Caco-2 (cell line): ENCODE results near the gene FAM124A. TPM values are rescaled to one million over a fixed set of nuclear protein-coding genes. Genes with fewer than 3 reads are reported as not detected.

Source experiments
- BruUV-seq: library from RNA; stranded (reverse); fragments of 400-500 nt; replicated peaks from 2 replicates; lab custom pipeline; 2021; lab: Mats Ljungman, UMichigan
- CTCF ChIA-PET: fragments of 300-600 bp; sonication (Branson Sonifier 250); formaldehyde crosslinking; loops from one replicate; lab custom pipeline; 2022; ENCODE audit warnings: antibody characterized with exemption; lab: Charles Lee
- POLR2A ChIA-PET: fragments of 300-600 bp; sonication (Branson Sonifier 250); formaldehyde crosslinking; loops from one replicate; lab custom pipeline; 2022; ENCODE audit warnings: antibody characterized with exemption; lab: Charles Lee
- DNase-seq, 2 experiments: peaks; one replicate each; pipeline versions ENCODE4 v3.0.0 to v3.0.0-alpha.2; 2020 to 2022
- H3K27me3 ChIP-seq: replicated peaks from 2 replicates; pipeline ENCODE4 v1.6.0; 2011; ENCODE audit warnings: low read length; ENCODE audit not compliant: control insufficient read depth, insufficient read depth
- H3K36me3 ChIP-seq: 2 replicates; pipeline ENCODE4 v1.5.1; 2011; ENCODE audit warnings: low read length; ENCODE audit not compliant: control insufficient read depth, insufficient read depth
- H3K4me1 ChIP-seq: fragments of 250-450 bp; sonication (Bioruptor Pico); 2 replicates; pipeline ENCODE4 v1.5.1; 2020; ENCODE audit warnings: mild to moderate bottlenecking
- H3K4me3 ChIP-seq: 2 replicates; pipeline ENCODE4 v1.5.1; 2011; ENCODE audit warnings: low read depth, mild to moderate bottlenecking, control low read depth, low read length
- H3K9me3 ChIP-seq: fragments of 250-450 bp; sonication (Bioruptor Pico); 2 replicates; pipeline ENCODE4 v1.5.1; 2020; ENCODE audit warnings: mild to moderate bottlenecking, moderate library complexity
- H3K27ac Mint-ChIP-seq: one replicate; pipeline ENCODE4 v1.8.0; 2022; ENCODE audit warnings: mixed read lengths; ENCODE audit not compliant: unreplicated experiment
- H3K27me3 Mint-ChIP-seq: one replicate; pipeline ENCODE4 v1.8.0; 2022; ENCODE audit warnings: mixed read lengths; ENCODE audit not compliant: insufficient read depth, unreplicated experiment
- H3K36me3 Mint-ChIP-seq: one replicate; pipeline ENCODE4 v1.8.0; 2022; ENCODE audit warnings: mild to moderate bottlenecking, mixed read lengths; ENCODE audit not compliant: insufficient read depth, unreplicated experiment
- H3K4me1 Mint-ChIP-seq: one replicate; pipeline ENCODE4 v1.8.0; 2022; ENCODE audit warnings: low read depth, mixed read lengths; ENCODE audit not compliant: unreplicated experiment
- H3K4me3 Mint-ChIP-seq: one replicate; pipeline ENCODE4 v1.8.0; 2022; ENCODE audit warnings: mild to moderate bottlenecking, moderate library complexity, mixed read lengths; ENCODE audit not compliant: unreplicated experiment
- H3K9me3 Mint-ChIP-seq: one replicate; pipeline ENCODE4 v1.8.0; 2022; ENCODE audit warnings: mixed read lengths; ENCODE audit not compliant: unreplicated experiment
- intact Hi-C: fragments of 100-400 bp; cut with micrococcal nuclease; formaldehyde crosslinking; loops from one replicate; pipeline ENCODE4 v1.10.0; 2022; ENCODE audit not compliant: unreplicated experiment
- total RNA-seq: library from RNA; stranded (reverse); gene quantifications from 2 replicates; pipeline ENCODE4 v1.2.3, GENCODE V29; 2022
- TF ChIP-seq, protein P1 (sequence below), 2 experiments: fragments of 200-600 bp in 1 of 2; IDR thresholded peaks; 1 replicate in 1 of 2; 2 replicates in 1 of 2; pipeline versions ENCODE4 v1.5.1 to v1.8.0; 2011 to 2022; ENCODE audit warnings: antibody characterized with exemption in 1 of 2, control low read depth in 1 of 2, inconsistent platforms in 1 of 2, low read depth in 1 of 2, low read length in 1 of 2, mild to moderate bottlenecking in 1 of 2, moderate library complexity in 1 of 2; ENCODE audit not compliant: insufficient read depth in 1 of 2, severe bottlenecking in 1 of 2, unreplicated experiment in 1 of 2

The FAM124A gene
- total RNA-seq, 1 experiment from 2014 or later, result 0.52 TPM

DNA sequence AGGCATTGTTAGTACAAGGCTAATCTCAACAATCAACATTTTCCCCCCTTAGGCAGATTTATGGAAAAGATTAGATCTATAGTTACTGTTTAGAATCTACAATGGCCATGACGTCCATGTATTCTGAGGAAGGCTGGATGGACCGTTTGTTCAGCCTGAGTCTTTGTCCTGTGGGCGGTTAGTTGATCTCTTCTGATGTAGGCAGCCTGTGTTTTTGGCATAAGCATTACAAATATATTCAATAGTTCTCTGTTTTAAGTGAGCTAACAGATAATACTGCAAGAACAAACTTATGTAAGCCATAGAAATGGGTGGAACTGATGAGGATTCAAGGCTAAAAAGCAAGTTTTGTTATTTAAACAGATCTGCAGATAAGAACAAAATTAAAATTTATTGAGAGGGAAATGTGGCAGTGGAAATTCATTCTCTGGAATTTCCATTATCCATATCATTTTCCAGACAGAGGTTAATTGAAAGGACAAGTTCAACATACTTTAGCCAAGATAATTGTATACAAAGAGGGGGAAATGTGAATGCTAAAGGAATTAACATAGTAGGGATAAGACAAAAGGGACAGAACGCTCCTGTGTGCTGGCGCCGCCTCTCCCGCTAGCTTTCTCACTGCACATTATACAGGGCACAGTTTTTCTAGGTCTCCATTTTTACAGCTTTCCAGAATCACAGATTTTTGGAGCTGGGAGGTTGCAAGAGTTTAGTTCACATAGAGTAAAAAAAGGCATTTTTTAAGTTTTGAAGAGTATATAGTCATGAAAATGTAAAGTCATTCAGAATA, 48.6 kb downstream of the FAM124A start:
- Histone ChIP-seq H3K36me3 (no peaks in the 10 kb centered on the region), H3K4me1 (no peaks in the 10 kb centered on the region), H3K27me3 (no peaks in the 10 kb centered on the region), H3K9me3 (no peaks in the 10 kb centered on the region), H3K4me3 (no peak overlapping the region)
- Mint-ChIP-seq H3K27me3 (no peaks in the 10 kb centered on the region), H3K9me3 (no peaks in the 10 kb centered on the region), H3K4me1 (no peaks in the 10 kb centered on the region), H3K4me3 (no peak overlapping the region), H3K27ac (no peak overlapping the region), H3K36me3 (no peaks in the 10 kb centered on the region)
- BruUV-seq, result no TSS peak
- TF ChIP-seq, protein P1, sequence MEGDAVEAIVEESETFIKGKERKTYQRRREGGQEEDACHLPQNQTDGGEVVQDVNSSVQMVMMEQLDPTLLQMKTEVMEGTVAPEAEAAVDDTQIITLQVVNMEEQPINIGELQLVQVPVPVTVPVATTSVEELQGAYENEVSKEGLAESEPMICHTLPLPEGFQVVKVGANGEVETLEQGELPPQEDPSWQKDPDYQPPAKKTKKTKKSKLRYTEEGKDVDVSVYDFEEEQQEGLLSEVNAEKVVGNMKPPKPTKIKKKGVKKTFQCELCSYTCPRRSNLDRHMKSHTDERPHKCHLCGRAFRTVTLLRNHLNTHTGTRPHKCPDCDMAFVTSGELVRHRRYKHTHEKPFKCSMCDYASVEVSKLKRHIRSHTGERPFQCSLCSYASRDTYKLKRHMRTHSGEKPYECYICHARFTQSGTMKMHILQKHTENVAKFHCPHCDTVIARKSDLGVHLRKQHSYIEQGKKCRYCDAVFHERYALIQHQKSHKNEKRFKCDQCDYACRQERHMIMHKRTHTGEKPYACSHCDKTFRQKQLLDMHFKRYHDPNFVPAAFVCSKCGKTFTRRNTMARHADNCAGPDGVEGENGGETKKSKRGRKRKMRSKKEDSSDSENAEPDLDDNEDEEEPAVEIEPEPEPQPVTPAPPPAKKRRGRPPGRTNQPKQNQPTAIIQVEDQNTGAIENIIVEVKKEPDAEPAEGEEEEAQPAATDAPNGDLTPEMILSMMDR (IDR thresholded peaks at IDR 0.05; ENCODE audit: insufficient read depth in 1 of 2, low read depth in 1 of 2, low read length in 1 of 2, severe bottlenecking in 1 of 2, unreplicated experiment in 1 of 2), result no peak
- intact Hi-C loops, result no loop called here
- POLR2A ChIA-PET, result no interaction called here
- no peak for DNase-seq
- CTCF ChIA-PET, result no interaction called here

GRCh38 chr13:51271528-51272085, 49.4 kb downstream of the FAM124A start:
- Histone ChIP-seq H3K4me1 (no peaks in the 10 kb centered on the region), H3K36me3 (no peaks in the 10 kb centered on the region), H3K27me3 (no peaks in the 10 kb centered on the region), H3K9me3 (no peaks in the 10 kb centered on the region), H3K4me3 (no peak overlapping the region)
- Mint-ChIP-seq H3K9me3 (no peaks in the 10 kb centered on the region), H3K27me3 (no peaks in the 10 kb centered on the region), H3K36me3 (no peaks in the 10 kb centered on the region), H3K4me1 (no peaks in the 10 kb centered on the region), H3K4me3 (no peak overlapping the region), H3K27ac (no peak overlapping the region)
- intact Hi-C loops, result no loop called here
- ChIA-PET POLR2A (no interaction called here), CTCF (no interaction called here)
- no TSS peak for BruUV-seq
- no peak for DNase-seq
- TF ChIP-seq, protein P1 (IDR thresholded peaks at IDR 0.05; ENCODE audit: insufficient read depth in 1 of 2, low read depth in 1 of 2, low read length in 1 of 2, severe bottlenecking in 1 of 2, unreplicated experiment in 1 of 2), result no peak

DNA sequence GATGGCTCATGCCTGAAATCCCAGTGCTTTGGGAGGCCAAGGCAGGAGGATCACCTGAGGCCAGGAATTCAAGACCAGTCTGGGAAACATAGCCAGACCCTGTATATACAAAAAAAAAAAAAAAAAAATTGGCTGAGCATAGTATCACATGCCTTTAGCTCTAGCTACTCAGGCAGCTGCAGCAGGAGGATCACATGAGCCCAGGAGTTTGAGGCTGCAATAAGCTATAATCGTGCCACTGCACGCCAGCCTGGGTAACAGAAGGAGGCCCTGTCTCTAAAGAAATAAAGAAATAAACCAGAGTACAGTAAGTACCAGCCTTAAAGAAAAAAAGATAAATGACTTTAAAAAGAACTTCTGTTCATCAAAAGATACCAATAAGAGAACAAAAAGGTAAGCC, 52.9 kb downstream of the FAM124A start:
- TF ChIP-seq, protein P1 (IDR thresholded peaks at IDR 0.05; ENCODE audit: insufficient read depth in 1 of 2, low read depth in 1 of 2, low read length in 1 of 2, severe bottlenecking in 1 of 2, unreplicated experiment in 1 of 2), result no peak
- ChIA-PET POLR2A (no interaction called here), CTCF (no interaction called here)
- Histone ChIP-seq H3K27me3 (no peaks in the 10 kb centered on the region), H3K4me3 (no peak overlapping the region), H3K4me1 (no peaks in the 10 kb centered on the region), H3K36me3 (no peaks in the 10 kb centered on the region), H3K9me3 (no peaks in the 10 kb centered on the region)
- no peak overlapping the region for H3K4me3 Mint-ChIP-seq
- BruUV-seq, result no TSS peak
- H3K9me3 Mint-ChIP-seq, result no peaks in the 10 kb centered on the region
- no peaks in the 10 kb centered on the region for H3K4me1 Mint-ChIP-seq
- DNase-seq, result no peak
- H3K27ac Mint-ChIP-seq, result no peak overlapping the region
- no peaks in the 10 kb centered on the region for H3K36me3 Mint-ChIP-seq
- H3K27me3 Mint-ChIP-seq, result no peaks in the 10 kb centered on the region
- intact Hi-C loops, result no loop called here
